Fibroblast of upper back skin (primary cell): ENCODE results near the gene PER2.

Experiments used
- DNase-seq: peaks from one replicate; pipeline ENCODE4 v3.0.0-alpha.2; 2013

Gene PER2

GRCh38 chr2:238265605-238266004 lies 22.8 kb downstream of the PER2 start:
- no peak for DNase-seq

- DNase-seq: no peak
Measured at GRCh38 chr2:238264072-238264460, 24.3 kb downstream of the PER2 start.

GRCh38 chr2:238263204-238264071 lies 25.0 kb downstream of the PER2 start:
- peak; percentile 88 for DNase-seq

GRCh38 chr2:238262496-238263122 lies 25.8 kb downstream of the PER2 start:
- DNase-seq: no peak

GRCh38 chr2:238261718-238262375 lies 26.6 kb downstream of the PER2 start:
- DNase-seq: no peak

DNA sequence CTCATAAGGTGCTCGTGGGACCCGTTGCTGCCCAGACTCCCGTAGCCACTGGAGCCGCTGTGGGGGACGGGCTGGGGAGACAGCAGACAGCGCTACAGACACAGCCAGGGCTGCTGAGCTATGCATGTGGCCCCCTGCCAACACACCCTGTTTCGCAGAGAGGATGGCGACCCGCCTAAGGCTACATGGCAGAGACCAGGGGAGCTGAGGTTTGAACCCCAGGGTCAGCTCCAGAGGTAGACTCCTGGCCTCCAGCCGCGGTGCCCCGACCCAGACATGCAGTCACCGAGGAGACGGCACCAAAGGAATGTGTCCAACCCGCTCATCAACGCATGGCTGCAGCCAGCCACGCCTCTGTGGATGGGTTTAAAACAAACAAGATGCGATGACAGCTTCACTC lies 27.5 kb downstream of the PER2 start:
- no peak for DNase-seq

GRCh38 chr2:238259061-238260020 lies 29.1 kb downstream of the PER2 start:
- DNase-seq: no peak

DNA sequence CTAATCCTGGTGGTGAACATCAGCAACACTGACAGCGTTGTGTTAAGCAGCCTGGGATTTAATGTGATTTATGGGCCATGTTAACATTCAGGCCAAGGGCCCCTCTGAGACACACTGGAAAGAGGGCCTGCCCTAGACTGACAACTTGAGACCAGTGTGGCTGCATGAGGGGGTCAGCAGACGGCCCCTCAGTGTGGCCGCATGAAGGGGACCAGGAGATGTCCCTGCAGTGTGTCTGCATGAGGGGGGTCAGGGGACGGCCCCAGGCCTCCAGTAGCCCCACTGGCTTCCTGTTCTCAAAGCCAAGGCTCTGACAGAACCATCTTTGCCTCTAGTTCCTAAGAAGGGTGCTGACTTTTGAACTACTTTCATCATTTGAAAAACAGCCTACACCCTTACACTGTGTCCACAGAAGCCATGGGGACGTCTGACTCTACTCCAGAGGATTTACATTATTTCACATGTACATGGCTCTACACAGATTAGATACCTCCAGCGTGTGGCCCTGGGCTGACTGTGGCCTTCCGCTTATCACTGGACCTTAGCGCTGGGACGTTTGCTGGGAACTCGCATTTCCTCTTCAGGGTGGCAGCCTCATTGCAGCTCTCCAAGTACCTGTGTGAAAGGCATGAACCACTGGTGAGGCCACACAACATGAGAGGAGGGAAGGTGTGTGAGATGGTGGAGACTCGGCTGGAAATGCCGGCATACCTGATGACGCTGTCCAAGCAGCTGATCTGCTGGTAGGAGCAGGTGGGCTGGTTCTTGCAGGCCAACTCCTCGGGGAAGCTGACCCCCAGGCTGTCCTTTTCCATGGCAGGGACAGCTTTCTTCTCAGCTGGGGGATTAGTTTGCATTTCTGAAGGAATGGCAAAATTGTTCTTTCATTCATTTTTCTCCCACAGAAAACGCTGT lies 30.4 kb downstream of the PER2 start:
- no peak for DNase-seq

- peak; percentile 51 for DNase-seq
Measured at GRCh38 chr2:238256594-238257104, 31.8 kb downstream of the PER2 start.

DNA sequence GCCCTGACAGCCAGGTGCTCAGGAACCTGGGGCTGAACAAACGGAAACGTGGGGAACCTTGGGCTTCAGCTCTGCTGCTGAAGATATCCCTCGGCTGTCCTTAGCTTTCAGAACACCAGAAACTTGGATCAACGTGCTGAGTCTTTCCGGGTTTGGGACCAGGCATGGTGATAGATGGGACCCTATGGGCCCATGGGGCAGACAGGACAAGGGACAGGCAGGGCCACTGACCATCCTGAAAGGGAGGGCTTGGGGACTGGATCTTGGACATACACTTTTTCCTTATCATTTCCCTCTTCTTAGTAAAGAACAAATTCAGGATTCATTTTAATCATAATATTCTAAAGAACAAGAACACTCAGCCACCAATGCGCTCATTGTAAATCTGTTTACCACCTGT lies 32.3 kb downstream of the PER2 start:
- no peak for DNase-seq

- DNase-seq: no peak
Measured at GRCh38 chr2:238255636-238256035, 32.8 kb downstream of the PER2 start.

- no peak for DNase-seq
Measured at GRCh38 chr2:238255151-238255551, 33.3 kb downstream of the PER2 start.

GRCh38 chr2:238254095-238254723 lies 34.2 kb downstream of the PER2 start:
- DNase-seq: no peak

- no peak for DNase-seq
Measured at GRCh38 chr2:238252766-238253630, 35.4 kb downstream of the PER2 start.

DNA sequence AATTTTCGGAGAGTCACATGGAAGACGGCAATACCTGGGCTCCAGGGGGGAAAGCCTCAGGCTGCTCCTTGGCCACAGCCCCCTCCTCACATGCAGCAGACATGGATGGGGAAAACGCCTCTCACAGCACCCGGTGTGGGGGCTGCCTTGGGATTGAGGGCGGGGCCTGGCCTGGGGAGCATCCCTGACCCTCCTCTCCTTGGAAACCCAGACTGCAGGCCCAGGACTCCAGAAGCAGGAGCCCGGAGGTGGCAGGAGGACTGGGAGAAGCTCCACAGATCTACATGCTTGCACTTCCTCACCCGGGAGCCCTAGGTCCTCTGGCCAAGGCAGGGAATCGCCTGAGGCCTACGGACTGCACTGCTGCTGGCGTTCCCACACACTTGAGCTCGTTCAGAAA lies 36.4 kb downstream of the PER2 start:
- no peak for DNase-seq

DNA sequence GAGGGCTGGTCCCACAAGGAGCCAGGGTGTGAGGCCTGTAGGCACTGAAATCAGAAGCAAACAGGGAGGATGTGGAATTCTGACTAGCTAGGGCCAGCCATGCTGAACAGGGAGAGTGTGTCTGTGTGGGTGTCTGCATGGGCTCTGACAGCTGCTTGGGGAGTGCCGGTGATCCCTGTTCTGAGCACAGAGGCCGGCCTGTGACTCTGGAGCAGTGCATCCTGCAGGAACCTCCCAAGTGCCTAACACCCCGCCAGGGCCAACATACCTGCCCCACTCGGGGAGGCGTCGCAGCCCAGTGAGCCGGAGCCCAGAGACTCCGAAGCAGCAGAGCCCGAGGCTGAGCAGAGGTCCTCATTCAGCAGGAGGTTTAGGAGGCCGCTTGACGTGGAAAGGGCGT lies 37.1 kb downstream of the PER2 start:
- no peak for DNase-seq

- DNase-seq: no peak
Measured at GRCh38 chr2:238250896-238251295, 37.5 kb downstream of the PER2 start.

GRCh38 chr2:238247841-238248453 lies 40.5 kb downstream of the PER2 start:
- no peak for DNase-seq
